ENCODE data around the gene IFIT3.
"Not testable (repeated sequence)": the region's sequence is repeated elsewhere in the genome, so short reads cannot be mapped to it uniquely, and the experiment has no call there.

Gene IFIT3, protein sequence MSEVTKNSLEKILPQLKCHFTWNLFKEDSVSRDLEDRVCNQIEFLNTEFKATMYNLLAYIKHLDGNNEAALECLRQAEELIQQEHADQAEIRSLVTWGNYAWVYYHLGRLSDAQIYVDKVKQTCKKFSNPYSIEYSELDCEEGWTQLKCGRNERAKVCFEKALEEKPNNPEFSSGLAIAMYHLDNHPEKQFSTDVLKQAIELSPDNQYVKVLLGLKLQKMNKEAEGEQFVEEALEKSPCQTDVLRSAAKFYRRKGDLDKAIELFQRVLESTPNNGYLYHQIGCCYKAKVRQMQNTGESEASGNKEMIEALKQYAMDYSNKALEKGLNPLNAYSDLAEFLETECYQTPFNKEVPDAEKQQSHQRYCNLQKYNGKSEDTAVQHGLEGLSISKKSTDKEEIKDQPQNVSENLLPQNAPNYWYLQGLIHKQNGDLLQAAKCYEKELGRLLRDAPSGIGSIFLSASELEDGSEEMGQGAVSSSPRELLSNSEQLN

DNA sequence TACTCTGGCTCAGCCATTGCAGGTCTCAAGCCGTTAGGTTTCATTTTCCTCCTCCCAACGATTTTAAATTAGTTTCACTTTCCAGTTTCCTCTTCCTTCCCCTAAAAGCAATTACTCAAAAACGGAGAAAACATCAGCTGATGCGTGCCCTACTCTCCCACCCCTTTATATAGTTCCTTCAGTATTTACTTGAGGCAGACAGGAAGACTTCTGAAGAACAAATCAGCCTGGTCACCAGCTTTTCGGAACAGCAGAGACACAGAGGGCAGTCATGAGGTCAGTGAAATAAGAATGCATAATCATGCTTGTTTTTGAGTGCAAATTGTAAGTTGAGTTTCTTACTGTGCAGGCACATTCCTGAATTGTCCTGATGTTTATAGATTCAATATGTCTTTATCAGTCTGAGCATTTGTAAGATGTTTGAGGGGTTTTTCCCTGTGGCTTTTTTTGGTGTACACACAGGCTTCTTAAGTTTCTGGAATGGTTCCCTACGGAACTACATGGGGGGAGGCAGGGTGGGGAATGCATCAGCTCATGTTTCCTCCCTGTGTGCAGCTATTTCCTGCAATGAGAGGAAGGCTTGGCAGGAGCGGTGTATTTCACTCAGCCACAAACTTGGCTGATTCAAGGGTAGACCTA, at the start of gene IFIT3:
TSS of gene IFIT3 (plus strand) at position 195 of the 639 bp plus-strand sequence. CDS start at position 272, 77 bp downstream.
- peak; percentile 97 for DNase-seq (ENCODE audit: low read depth)

- peak; percentile 98 for DNase-seq (ENCODE audit: low read depth)
Observed at GRCh38 chr10:89278034-89278535, 49.7 kb upstream of the IFIT3 start.

GRCh38 chr10:89278900-89279392, 48.9 kb upstream of the IFIT3 start:
- peak; percentile 9 for DNase-seq (ENCODE audit: low read depth)

GRCh38 chr10:89279421-89279869, 48.4 kb upstream of the IFIT3 start:
- peak; percentile 77 for DNase-seq (ENCODE audit: low read depth)

GRCh38 chr10:89280508-89280907, 47.3 kb upstream of the IFIT3 start:
- DNase-seq (ENCODE audit: low read depth) = no peak

- peak; percentile 42 for DNase-seq (ENCODE audit: low read depth)
Observed at GRCh38 chr10:89281606-89282395, 46.0 kb upstream of the IFIT3 start.

DNA sequence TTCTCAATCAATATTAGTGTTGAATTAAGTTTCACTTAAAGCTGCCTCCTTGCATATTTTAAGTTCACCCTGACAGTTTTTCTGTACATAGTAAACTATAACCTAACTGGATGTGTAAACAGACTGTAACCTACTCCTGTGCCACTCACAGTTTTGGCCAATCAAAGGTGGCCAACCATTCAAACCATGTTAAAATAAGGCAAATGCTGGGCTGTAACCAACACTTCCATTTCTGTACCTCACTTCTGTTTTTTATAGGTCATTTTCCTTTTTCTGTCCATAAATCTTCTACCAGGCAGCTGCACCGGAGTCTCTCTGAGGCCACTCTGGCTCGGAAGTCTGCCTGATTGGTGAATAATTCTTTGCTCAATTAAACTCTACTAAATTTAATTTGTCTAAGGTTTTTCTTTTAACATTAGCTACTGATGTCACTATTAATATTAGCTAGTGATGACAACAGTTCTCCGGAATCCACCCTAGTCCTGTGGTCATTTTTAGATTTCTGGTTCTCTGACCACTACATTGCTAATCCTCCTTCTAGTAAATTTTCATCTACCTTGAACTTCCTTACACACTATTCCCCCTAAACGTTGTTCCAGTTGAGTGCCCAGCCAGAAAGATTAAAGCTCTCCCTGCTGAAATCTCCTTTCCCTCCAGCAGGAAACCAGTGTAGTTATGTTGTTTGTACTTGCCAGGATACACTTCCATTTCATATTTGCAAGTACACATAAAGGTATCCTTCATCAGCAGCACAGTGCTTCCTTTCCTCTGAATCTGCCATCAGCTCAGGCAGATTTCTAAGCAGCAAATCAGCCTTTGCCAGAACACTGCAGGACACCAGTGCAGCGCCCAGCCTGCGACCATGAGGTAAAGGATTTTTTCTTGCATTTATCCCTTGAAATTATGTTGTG, 44.5 kb upstream of the IFIT3 start:
- DNase-seq (ENCODE audit: low read depth) = peak; percentile 69

DNA sequence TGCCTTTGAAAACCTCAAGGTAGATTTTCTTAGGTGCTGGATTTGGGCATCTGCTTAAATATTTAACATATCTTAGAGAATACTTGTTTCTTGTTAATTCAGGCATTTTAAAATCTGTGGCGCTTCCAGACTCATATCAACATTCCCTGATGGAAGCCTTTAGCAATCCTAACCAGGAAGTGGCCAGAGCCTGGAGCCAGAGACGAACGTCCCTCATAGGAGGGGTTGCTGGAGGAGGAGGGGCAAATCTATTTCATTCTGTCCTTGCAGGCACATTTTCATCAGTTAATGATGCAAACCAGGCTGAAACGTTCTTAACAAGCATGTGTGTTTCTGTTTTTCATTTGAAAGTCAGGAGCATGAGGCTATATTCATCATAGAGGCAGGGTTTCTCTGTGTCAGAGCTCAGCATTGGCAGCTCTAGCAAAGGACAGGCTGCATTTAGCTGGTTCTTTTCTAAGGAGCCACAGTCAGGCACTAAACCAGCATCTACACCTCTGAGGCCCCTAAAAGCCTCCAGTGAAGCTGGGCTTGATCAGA, 43.8 kb upstream of the IFIT3 start:
- peak; percentile 55 for DNase-seq (ENCODE audit: low read depth)

DNA sequence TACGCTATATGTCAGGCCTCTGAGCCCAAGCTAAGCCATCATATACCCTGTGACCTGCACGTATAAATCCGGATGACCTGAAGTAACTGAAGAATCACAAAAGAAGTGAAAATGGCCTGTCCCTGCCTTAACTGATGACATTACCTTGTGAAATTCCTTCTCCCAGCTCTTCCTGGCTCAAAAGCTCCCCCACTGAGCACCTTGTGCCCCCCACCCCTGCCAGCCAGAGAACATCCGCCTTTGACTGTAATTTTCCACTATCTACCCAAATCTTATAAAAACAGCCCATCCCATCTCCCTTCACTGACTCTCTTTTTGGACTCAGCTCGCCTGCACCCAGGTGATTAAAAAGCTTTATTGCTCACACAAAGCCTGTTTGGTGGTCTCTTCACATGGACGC, 43.1 kb upstream of the IFIT3 start:
- not testable (repeated sequence) for DNase-seq (ENCODE audit: low read depth)

- peak; percentile 37 for DNase-seq (ENCODE audit: low read depth)
Observed at GRCh38 chr10:89285303-89285702, 42.5 kb upstream of the IFIT3 start.

GRCh38 chr10:89294721-89295239, 33.0 kb upstream of the IFIT3 start:
- DNase-seq (ENCODE audit: low read depth) = no peak

DNA sequence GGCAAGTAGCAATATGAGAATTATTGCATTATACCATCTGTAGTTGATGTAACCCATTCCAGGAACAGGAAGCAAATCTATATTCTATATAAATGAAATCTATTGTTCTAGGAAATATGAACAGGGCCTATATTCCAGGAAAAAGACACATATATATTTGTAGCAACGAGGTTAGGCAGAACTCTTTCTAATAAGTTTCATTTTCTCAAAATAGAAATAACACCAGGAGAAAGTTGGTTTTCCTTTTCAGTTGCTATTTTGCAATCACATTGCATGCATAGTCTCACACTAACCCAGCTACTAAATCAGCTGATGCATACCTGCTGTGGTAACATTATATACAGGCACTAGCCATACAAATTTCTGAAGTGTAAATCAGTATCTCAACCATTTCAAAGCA, 32.2 kb upstream of the IFIT3 start:
- peak; percentile 91 for DNase-seq (ENCODE audit: low read depth)

GRCh38 chr10:89296220-89296648, 31.6 kb upstream of the IFIT3 start:
- DNase-seq (ENCODE audit: low read depth) = peak; percentile 87

DNA sequence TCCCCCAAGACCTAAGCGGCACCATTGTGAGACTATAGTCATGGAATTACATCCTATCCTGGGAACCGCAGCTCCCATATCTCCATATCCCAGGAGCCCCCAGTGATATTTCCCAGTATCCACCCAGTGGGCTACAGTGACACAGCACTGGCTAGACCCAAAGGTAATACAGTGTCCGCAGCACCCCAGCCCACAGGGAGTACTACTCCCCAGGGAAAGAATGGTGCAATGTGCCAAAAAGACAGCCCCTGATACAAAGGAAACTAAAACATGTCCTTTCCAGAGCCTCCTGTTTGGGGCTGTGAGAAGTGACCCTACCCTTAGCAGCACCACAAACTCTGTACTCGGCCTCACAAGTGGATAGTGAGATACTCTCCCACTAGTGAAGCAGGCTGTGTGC, 30.4 kb upstream of the IFIT3 start:
- no peak for DNase-seq (ENCODE audit: low read depth)

- no peak for DNase-seq (ENCODE audit: low read depth)
Observed at GRCh38 chr10:89297791-89298190, 30.0 kb upstream of the IFIT3 start.

GRCh38 chr10:89299031-89299430, 28.8 kb upstream of the IFIT3 start:
- no peak for DNase-seq (ENCODE audit: low read depth)

DNA sequence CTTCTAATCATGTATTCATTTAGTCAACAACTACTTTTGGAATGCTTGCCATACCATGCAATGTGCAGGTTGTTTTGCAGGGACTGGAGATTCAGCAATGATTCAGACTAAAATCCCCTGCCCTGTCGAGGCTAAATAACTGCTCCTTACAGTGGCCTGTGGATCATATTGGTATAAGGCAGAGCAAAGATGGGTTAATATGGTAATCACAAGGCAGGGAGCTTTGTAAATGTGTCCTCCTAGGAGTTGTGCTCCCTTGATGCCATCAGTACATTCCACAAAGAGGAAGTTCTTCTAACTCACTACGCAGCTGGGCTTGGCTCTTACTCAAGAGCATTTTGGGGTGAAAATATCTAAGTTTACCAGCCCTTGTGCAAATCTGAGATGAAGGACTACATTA, 26.6 kb upstream of the IFIT3 start:
- DNase-seq (ENCODE audit: low read depth) = peak; percentile 69

GRCh38 chr10:89301721-89302445, 25.9 kb upstream of the IFIT3 start, which contains the start of gene IFIT2:
Gene IFIT2, plus strand, starts transcription at chr10:89302046. Its CDS starts 78 bp downstream, at chr10:89302124.
- peak; percentile 80 for DNase-seq (ENCODE audit: low read depth)

DNA sequence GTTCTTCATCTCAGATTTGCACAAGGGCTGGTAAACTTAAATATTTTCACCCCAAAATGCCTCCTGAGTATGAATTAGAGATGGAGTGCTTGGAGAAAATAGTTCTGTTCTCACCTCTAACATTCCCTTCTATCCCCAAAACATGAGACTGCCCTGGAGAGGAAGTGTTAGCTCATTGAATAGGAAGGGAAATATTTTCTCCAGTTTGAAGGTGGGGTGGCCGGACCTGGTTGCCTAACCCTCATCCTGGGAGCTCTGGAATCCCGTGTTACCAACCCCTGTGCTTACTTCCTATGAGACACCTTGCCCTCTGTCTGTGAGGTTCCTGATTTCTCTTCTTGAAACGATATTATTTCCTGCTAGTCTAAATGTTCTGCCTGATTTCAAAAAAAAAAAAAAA, 25.2 kb upstream of the IFIT3 start:
- no peak for DNase-seq (ENCODE audit: low read depth)

- DNase-seq (ENCODE audit: low read depth) = no peak
Observed at GRCh38 chr10:89303161-89303560, 24.6 kb upstream of the IFIT3 start.
